WTC11 (cell line): Measurements from ENCODE around the gene NOX3. TPM values are rescaled to one million over a fixed set of nuclear protein-coding genes. Genes with fewer than 3 reads are reported as not detected.

Experiments
- ATAC-seq: fragments of 200-7000 bp; cut with Tn5 transposase; 2 replicates; pipeline ENCODE4 v1.10.0; 2021; ENCODE audit warnings: mild to moderate bottlenecking, moderate library complexity
- CTCF ChIA-PET: fragments of 300-600 bp; sonication (Branson Sonifier 250); formaldehyde crosslinking; loops from one replicate; lab custom pipeline; 2021; ENCODE audit warnings: antibody characterized with exemption; lab: Charles Lee
- POLR2A ChIA-PET: fragments of 350-600 bp; sonication (Branson Sonifier 250); formaldehyde crosslinking; loops from one replicate; lab custom pipeline; 2021; ENCODE audit warnings: antibody characterized with exemption; lab: Charles Lee
- DNase-seq: peaks from one replicate; pipeline ENCODE4 v3.0.0; 2021; ENCODE audit warnings: low spot score
- H3K27ac Mint-ChIP-seq: 2 replicates; pipeline ENCODE4 v1.8.0; 2021; ENCODE audit warnings: mixed read lengths
- H3K27me3 Mint-ChIP-seq: 2 replicates; pipeline ENCODE4 v1.8.0; 2021; ENCODE audit warnings: low read depth, mild to moderate bottlenecking, moderate library complexity, mixed read lengths
- H3K36me3 Mint-ChIP-seq: 2 replicates; pipeline ENCODE4 v1.8.0; 2021; ENCODE audit warnings: mixed read lengths
- H3K4me1 Mint-ChIP-seq: 2 replicates; pipeline ENCODE4 v1.8.0; 2022; ENCODE audit warnings: mixed read lengths
- H3K4me3 Mint-ChIP-seq: 2 replicates; pipeline ENCODE4 v1.8.0; 2021; ENCODE audit warnings: mild to moderate bottlenecking, moderate library complexity, mixed read lengths
- H3K9me3 Mint-ChIP-seq: 2 replicates; pipeline ENCODE4 v1.8.0; 2021; ENCODE audit warnings: mixed read lengths
- CREB1 ChIP-seq: sonication (generic); formaldehyde crosslinking; IDR thresholded peaks from 2 replicates; pipeline ENCODE4 v1.8.0; 2023; ENCODE audit warnings: mild to moderate bottlenecking, missing genetic modification reagents
- CREM ChIP-seq: sonication (generic); formaldehyde crosslinking; IDR thresholded peaks from 2 replicates; pipeline ENCODE4 v1.8.1; 2022; ENCODE audit warnings: mild to moderate bottlenecking, missing genetic modification reagents, moderate library complexity
- EMX1 ChIP-seq: fragments of 250-450 bp; sonication (Bioruptor Pico); IDR thresholded peaks from 2 replicates; pipeline ENCODE4 v1.8.0; 2021; ENCODE audit warnings: mild to moderate bottlenecking
- FOXJ3 ChIP-seq: sonication (generic); formaldehyde crosslinking; IDR thresholded peaks from 2 replicates; pipeline ENCODE4 v1.9.0; 2021; ENCODE audit warnings: missing genetic modification reagents, mild to moderate bottlenecking, borderline replicate concordance
- FOXP1 ChIP-seq: sonication (generic); formaldehyde crosslinking; IDR thresholded peaks from 2 replicates; pipeline ENCODE4 v1.8.0; 2022; ENCODE audit warnings: missing genetic modification reagents, mild to moderate bottlenecking, moderate library complexity, borderline replicate concordance
- JAZF1 ChIP-seq: fragments of 250-450 bp; sonication (Bioruptor Pico); IDR thresholded peaks from 2 replicates; pipeline ENCODE4 v1.9.0; 2021; ENCODE audit warnings: moderate library complexity, mild to moderate bottlenecking, inconsistent platforms
- NR1H2 ChIP-seq: sonication (generic); formaldehyde crosslinking; IDR thresholded peaks from 2 replicates; pipeline ENCODE4 v1.9.0; 2021; ENCODE audit warnings: mild to moderate bottlenecking, moderate library complexity, missing genetic modification reagents
- PREB ChIP-seq: sonication (generic); formaldehyde crosslinking; IDR thresholded peaks from 2 replicates; pipeline ENCODE4 v1.8.1; 2022; ENCODE audit warnings: mild to moderate bottlenecking, missing genetic modification reagents, moderate library complexity, borderline replicate concordance
- SOX15 ChIP-seq: fragments of 250-450 bp; sonication (Bioruptor Pico); IDR thresholded peaks from 2 replicates; pipeline ENCODE4 v1.9.0; 2021; ENCODE audit warnings: mild to moderate bottlenecking
- TEAD4 ChIP-seq: sonication (generic); formaldehyde crosslinking; IDR thresholded peaks from 2 replicates; pipeline ENCODE4 v1.8.0; 2022; ENCODE audit warnings: mild to moderate bottlenecking, missing genetic modification reagents
- ZMAT4 ChIP-seq: fragments of 250-450 bp; sonication (Bioruptor Pico); IDR thresholded peaks from 2 replicates; pipeline ENCODE4 v1.9.0; 2021; ENCODE audit warnings: mild to moderate bottlenecking
- ZNF219 ChIP-seq: sonication (generic); formaldehyde crosslinking; IDR thresholded peaks from 2 replicates; pipeline ENCODE4 v1.8.0; 2023; ENCODE audit warnings: missing genetic modification reagents, mild to moderate bottlenecking, borderline replicate concordance
- ZNF232 ChIP-seq: sonication (generic); formaldehyde crosslinking; IDR thresholded peaks from 2 replicates; pipeline ENCODE4 v1.8.0; 2022; ENCODE audit warnings: mild to moderate bottlenecking, missing genetic modification reagents
- ZNF671 ChIP-seq: fragments of 250-450 bp; sonication (Bioruptor Pico); IDR thresholded peaks from 2 replicates; pipeline ENCODE4 v1.8.0; 2021; ENCODE audit warnings: mild to moderate bottlenecking
- total RNA-seq: library from RNA; stranded (reverse); gene quantifications from 3 replicates; pipeline ENCODE4 v1.2.3, GENCODE V29; 2021
- TF ChIP-seq, protein P1 (sequence below): sonication (generic); formaldehyde crosslinking; IDR thresholded peaks from 2 replicates; pipeline ENCODE4 v1.8.0; 2022; ENCODE audit warnings: mild to moderate bottlenecking, missing genetic modification reagents
- TF ChIP-seq, protein P2 (sequence below): sonication (generic); formaldehyde crosslinking; IDR thresholded peaks from 2 replicates; pipeline ENCODE4 v1.8.0; 2022; ENCODE audit warnings: mild to moderate bottlenecking, missing genetic modification reagents
- TF ChIP-seq, protein P3 (sequence below): sonication (generic); formaldehyde crosslinking; IDR thresholded peaks from 2 replicates; pipeline ENCODE4 v1.8.1; 2023; ENCODE audit warnings: mild to moderate bottlenecking, missing genetic modification reagents, moderate library complexity
- TF ChIP-seq, protein P4 (sequence below): sonication (generic); formaldehyde crosslinking; IDR thresholded peaks from 2 replicates; pipeline ENCODE4 v1.8.1; 2023; ENCODE audit warnings: mild to moderate bottlenecking, missing genetic modification reagents, borderline replicate concordance
- TF ChIP-seq, protein P5 (sequence below): sonication (generic); formaldehyde crosslinking; IDR thresholded peaks from 2 replicates; pipeline ENCODE4 v1.8.1; 2022; ENCODE audit warnings: low read depth, missing genetic modification reagents, borderline replicate concordance

Gene NOX3
- total RNA-seq, 1 experiment from 2014 or later = not detected

- TF ChIP-seq, protein P1, sequence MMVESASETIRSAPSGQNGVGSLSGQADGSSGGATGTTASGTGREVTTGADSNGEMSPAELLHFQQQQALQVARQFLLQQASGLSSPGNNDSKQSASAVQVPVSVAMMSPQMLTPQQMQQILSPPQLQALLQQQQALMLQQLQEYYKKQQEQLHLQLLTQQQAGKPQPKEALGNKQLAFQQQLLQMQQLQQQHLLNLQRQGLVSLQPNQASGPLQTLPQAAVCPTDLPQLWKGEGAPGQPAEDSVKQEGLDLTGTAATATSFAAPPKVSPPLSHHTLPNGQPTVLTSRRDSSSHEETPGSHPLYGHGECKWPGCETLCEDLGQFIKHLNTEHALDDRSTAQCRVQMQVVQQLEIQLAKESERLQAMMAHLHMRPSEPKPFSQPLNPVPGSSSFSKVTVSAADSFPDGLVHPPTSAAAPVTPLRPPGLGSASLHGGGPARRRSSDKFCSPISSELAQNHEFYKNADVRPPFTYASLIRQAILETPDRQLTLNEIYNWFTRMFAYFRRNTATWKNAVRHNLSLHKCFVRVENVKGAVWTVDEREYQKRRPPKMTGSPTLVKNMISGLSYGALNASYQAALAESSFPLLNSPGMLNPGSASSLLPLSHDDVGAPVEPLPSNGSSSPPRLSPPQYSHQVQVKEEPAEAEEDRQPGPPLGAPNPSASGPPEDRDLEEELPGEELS (CRISPR knock-in tag) = no peak
- TF ChIP-seq ZNF671 (CRISPR knock-in tag) (no peak), CREM (CRISPR knock-in tag) (no peak), JAZF1 (CRISPR knock-in tag) (no peak), NR1H2 (CRISPR knock-in tag) (no peak), TEAD4 (no peak), ZNF232 (no peak)
- TF ChIP-seq, protein P2, sequence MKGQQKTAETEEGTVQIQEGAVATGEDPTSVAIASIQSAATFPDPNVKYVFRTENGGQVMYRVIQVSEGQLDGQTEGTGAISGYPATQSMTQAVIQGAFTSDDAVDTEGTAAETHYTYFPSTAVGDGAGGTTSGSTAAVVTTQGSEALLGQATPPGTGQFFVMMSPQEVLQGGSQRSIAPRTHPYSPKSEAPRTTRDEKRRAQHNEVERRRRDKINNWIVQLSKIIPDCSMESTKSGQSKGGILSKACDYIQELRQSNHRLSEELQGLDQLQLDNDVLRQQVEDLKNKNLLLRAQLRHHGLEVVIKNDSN = no peak
- TF ChIP-seq, protein P3, sequence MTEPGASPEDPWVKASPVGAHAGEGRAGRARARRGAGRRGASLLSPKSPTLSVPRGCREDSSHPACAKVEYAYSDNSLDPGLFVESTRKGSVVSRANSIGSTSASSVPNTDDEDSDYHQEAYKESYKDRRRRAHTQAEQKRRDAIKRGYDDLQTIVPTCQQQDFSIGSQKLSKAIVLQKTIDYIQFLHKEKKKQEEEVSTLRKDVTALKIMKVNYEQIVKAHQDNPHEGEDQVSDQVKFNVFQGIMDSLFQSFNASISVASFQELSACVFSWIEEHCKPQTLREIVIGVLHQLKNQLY (CRISPR knock-in tag) = no peak
Observed at GRCh38 chr6:155450240-155450581, 5.4 kb downstream of the NOX3 start (continued).

DNA sequence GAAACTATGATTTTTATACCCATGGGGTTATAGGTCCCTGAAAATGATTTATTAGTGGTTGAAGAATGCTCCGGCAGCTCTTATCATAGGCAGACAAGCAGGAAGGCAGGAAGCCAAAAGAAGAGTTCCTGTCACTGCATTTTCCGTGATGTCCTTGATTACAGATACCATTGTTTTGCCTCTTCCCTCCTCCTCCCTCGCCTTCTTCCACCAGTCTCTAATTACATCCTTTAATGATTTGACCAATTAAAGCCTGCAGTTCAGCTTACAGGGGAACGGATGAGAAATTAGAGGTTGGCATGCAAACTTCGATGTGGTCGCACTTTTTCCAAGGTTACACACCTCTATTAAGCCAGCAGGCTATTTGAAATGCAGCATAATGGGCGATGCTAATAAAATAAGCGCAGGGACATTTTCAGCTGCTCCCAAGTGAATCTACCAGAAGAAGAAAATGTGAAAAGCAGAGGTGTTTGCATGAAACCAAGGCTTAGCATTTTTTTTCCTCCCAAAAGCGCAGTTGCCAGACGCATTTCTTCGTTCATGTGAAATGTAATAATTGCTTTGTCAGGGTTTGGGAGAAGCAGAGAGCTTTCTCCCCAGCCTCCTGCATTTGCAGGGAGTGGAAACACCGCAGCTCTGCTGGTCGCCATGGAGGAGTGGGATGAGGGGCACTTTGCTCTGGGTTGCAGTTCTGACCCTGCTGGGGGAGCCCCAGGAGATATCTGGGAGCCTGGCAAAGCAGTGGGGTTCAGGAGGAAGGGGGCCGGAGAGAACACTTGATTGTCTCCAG lies 6.0 kb downstream of the NOX3 start:
- peaks cover 23% of the 10 kb centered on the region for H3K4me1 Mint-ChIP-seq
- H3K9me3 Mint-ChIP-seq = no peaks in the 10 kb centered on the region
- H3K27me3 Mint-ChIP-seq = no peaks in the 10 kb centered on the region
- no peak overlapping the region for H3K27ac Mint-ChIP-seq
- H3K4me3 Mint-ChIP-seq = no peak overlapping the region
- POLR2A ChIA-PET = no interaction called here
- TF ChIP-seq ZMAT4 (CRISPR knock-in tag) (no peak), FOXJ3 (CRISPR knock-in tag) (no peak), PREB (no peak)
- CTCF ChIA-PET = interaction anchor here (0.8 kb wide), 1 partner anchor 45 kb away, joined by 3 read pairs; no protein-coding TSS in a partner anchor
- peak; percentile 21; the same call in 1 of the 2 replicates for ATAC-seq
- no peak for DNase-seq
- H3K36me3 Mint-ChIP-seq = no peaks in the 10 kb centered on the region

DNA sequence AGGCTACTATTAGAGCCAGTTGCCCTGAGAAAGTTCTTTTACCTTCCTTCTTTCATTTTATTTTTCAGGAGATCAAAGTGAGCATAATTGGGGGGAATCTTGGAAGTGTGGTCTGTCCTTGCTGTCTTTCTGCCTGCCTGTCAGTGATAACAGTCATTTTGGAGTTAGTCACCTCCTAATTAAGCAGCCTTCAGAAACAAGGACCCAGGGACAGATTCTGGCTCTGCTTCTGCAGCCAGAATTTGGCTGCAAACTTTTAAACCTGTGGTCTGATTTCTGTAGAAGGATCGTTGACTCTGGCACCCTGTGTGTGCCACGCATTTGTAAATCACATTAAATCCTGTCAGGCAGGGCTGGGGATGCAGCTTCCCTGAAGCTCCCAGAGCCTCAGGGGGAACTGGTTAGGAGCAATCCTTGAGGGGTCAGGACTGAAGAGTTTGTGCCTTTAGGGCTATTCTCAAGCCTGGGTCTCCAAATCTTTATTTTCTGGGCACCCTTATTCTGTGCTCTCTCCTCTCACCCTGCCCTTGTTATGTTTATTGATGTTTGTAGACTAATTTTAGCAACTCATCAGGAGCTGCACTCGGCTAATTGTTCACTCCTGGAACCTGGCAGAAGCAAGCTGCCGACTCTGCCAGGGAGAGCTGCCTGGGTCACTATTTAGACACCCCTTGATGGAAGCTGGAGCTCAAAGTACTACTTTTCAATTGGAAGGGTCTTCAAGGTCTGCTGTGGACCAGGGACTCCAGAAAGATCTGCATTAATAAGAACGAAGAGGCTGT lies 6.8 kb downstream of the NOX3 start:
- Mint-ChIP-seq H3K4me1 (peaks cover 19% of the 10 kb centered on the region), H3K27me3 (no peaks in the 10 kb centered on the region), H3K27ac (no peak overlapping the region; the same call in 1 of the 2 replicates), H3K36me3 (no peaks in the 10 kb centered on the region), H3K4me3 (no peak overlapping the region), H3K9me3 (no peaks in the 10 kb centered on the region)
- ChIA-PET POLR2A (interaction anchor here (0.6 to 0.7 kb wide), 2 partner anchors 26 to 53 kb away, joined by 3 to 4 read pairs; no protein-coding TSS in a partner anchor), CTCF (interaction anchor here (0.6 kb wide), 1 partner anchor 33 kb away, joined by 3 read pairs; no protein-coding TSS in a partner anchor)
- ATAC-seq (peak; percentile 67), DNase-seq (no peak)
- no peak for TF ChIP-seq FOXP1 (CRISPR knock-in tag)
- TF ChIP-seq ZNF671 (CRISPR knock-in tag) = no peak
- TF ChIP-seq CREB1 = no peak
- TF ChIP-seq, protein P3 (CRISPR knock-in tag) = no peak
- TF ChIP-seq SOX15 (CRISPR knock-in tag) = no peak
- TF ChIP-seq, protein P4, sequence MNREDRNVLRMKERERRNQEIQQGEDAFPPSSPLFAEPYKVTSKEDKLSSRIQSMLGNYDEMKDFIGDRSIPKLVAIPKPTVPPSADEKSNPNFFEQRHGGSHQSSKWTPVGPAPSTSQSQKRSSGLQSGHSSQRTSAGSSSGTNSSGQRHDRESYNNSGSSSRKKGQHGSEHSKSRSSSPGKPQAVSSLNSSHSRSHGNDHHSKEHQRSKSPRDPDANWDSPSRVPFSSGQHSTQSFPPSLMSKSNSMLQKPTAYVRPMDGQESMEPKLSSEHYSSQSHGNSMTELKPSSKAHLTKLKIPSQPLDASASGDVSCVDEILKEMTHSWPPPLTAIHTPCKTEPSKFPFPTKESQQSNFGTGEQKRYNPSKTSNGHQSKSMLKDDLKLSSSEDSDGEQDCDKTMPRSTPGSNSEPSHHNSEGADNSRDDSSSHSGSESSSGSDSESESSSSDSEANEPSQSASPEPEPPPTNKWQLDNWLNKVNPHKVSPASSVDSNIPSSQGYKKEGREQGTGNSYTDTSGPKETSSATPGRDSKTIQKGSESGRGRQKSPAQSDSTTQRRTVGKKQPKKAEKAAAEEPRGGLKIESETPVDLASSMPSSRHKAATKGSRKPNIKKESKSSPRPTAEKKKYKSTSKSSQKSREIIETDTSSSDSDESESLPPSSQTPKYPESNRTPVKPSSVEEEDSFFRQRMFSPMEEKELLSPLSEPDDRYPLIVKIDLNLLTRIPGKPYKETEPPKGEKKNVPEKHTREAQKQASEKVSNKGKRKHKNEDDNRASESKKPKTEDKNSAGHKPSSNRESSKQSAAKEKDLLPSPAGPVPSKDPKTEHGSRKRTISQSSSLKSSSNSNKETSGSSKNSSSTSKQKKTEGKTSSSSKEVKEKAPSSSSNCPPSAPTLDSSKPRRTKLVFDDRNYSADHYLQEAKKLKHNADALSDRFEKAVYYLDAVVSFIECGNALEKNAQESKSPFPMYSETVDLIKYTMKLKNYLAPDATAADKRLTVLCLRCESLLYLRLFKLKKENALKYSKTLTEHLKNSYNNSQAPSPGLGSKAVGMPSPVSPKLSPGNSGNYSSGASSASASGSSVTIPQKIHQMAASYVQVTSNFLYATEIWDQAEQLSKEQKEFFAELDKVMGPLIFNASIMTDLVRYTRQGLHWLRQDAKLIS (CRISPR knock-in tag) = no peak
- TF ChIP-seq, protein P5, sequence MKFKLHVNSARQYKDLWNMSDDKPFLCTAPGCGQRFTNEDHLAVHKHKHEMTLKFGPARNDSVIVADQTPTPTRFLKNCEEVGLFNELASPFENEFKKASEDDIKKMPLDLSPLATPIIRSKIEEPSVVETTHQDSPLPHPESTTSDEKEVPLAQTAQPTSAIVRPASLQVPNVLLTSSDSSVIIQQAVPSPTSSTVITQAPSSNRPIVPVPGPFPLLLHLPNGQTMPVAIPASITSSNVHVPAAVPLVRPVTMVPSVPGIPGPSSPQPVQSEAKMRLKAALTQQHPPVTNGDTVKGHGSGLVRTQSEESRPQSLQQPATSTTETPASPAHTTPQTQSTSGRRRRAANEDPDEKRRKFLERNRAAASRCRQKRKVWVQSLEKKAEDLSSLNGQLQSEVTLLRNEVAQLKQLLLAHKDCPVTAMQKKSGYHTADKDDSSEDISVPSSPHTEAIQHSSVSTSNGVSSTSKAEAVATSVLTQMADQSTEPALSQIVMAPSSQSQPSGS (CRISPR knock-in tag) = no peak
- no peak for TF ChIP-seq ZNF219
- TF ChIP-seq ZNF232 = no peak
- no peak for TF ChIP-seq EMX1 (CRISPR knock-in tag)
